ENCODE results near the gene PCGF6.

Gene PCGF6

GRCh38 chr10:103327906-103328305 lies 23.0 kb downstream of the PCGF6 start:
- no peak for TF ChIP-seq CTCF (IDR thresholded peaks at IDR 0.05; ENCODE audit: insufficient read depth, low read depth, low read length, missing control alignments)
- DNase-seq (ENCODE audit: low read depth): no peak
- H3K4me3 ChIP-seq (ENCODE audit: low read depth, low read length): no peak overlapping the region

- TF ChIP-seq CTCF (IDR thresholded peaks at IDR 0.05; ENCODE audit: insufficient read depth, low read depth, low read length, missing control alignments): no peak
- no peak overlapping the region for H3K4me3 ChIP-seq (ENCODE audit: low read depth, low read length)
- no peak for DNase-seq (ENCODE audit: low read depth)
Observed at GRCh38 chr10:103316087-103316486, 34.9 kb downstream of the PCGF6 start.

- DNase-seq (ENCODE audit: low read depth): no peak
- TF ChIP-seq CTCF (IDR thresholded peaks at IDR 0.05; ENCODE audit: insufficient read depth, low read depth, low read length, missing control alignments): no peak
- H3K4me3 ChIP-seq (ENCODE audit: low read depth, low read length): no peak overlapping the region
Observed at GRCh38 chr10:103310197-103310596, 40.7 kb downstream of the PCGF6 start.

GRCh38 chr10:103307594-103307993 lies 43.3 kb downstream of the PCGF6 start:
- no peak for DNase-seq (ENCODE audit: low read depth)
- no peak for TF ChIP-seq CTCF (IDR thresholded peaks at IDR 0.05; ENCODE audit: insufficient read depth, low read depth, low read length, missing control alignments)
- H3K4me3 ChIP-seq (ENCODE audit: low read depth, low read length): no peak overlapping the region

GRCh38 chr10:103295374-103296015 lies 55.4 kb downstream of the PCGF6 start:
- TF ChIP-seq CTCF (IDR thresholded peaks at IDR 0.05; ENCODE audit: insufficient read depth, low read depth, low read length, missing control alignments): no peak
- no peak overlapping the region for H3K4me3 ChIP-seq (ENCODE audit: low read depth, low read length)
- DNase-seq (ENCODE audit: low read depth): no peak

GRCh38 chr10:103291588-103291987 lies 59.4 kb downstream of the PCGF6 start:
- DNase-seq (ENCODE audit: low read depth): no peak
- no peak overlapping the region for H3K4me3 ChIP-seq (ENCODE audit: low read depth, low read length)
- no peak for TF ChIP-seq CTCF (IDR thresholded peaks at IDR 0.05; ENCODE audit: insufficient read depth, low read depth, low read length, missing control alignments)

- no peak for TF ChIP-seq CTCF (IDR thresholded peaks at IDR 0.05; ENCODE audit: insufficient read depth, low read depth, low read length, missing control alignments)
- no peak overlapping the region for H3K4me3 ChIP-seq (ENCODE audit: low read depth, low read length)
- DNase-seq (ENCODE audit: low read depth): no peak
Observed at GRCh38 chr10:103287992-103288391, 62.9 kb downstream of the PCGF6 start.

Data from GM12865 (cell line).